ENCODE measurements around the gene SRXN1.
A peak's percentile ranks its signal among the peaks of the same experiment; 100 is the strongest.

Gene SRXN1

DNA sequence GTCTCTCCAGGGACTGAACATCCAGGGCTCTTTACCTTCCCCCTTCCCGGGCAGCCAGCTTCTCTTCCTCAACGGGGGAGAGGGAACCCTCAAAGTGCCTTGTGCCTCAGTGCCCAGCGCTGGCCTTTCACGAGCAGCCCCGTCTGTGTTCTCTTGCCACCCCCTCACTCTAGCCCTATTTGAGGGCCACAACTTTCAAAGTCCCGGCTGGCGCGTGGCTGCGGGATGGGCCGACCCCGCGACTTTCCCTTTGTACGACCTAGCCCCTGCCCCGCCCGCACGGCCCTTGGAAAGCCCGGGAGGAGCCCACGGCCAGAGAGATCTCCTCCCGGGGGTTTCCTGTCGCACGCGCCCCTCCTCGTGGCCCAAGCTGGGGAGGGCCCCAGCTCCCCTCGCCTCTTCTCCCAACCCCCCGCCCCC, 22.0 kb upstream of the SRXN1 start:
- ATAC-seq: no peak

GRCh38 chr20:673603-674001, 20.6 kb upstream of the SRXN1 start:
- no peak for ATAC-seq

DNA sequence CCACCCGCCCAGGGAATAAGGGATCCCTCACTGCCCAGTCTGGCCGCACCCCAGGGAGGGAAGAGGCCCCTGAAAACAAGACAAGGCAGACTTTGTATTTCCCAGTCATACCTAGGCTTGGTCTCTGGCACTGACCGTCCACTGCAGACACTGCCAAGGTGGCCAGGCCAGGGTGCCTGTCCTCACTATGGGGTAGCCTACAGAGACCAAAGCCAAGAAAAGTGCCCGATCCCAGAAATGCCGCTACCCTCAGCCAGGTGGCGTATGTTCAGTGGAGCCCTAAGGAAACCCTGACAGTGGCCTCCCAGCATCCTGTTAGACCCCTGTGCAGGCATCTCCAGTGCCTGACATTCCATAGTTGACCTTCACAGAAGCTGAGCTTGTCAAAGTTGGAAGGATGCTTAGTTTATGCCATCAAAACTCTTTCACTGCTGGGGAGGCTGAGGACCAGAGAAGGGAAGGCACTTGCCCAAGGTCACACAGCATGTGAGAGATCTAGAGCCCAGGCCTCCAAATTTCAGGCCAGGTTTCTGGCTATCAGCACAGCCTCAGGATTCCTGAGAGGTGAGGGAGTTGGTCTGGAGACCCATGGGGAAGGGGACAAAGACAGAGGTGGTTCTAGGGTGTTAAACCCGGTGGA, 20.1 kb upstream of the SRXN1 start:
- ATAC-seq: no peak

DNA sequence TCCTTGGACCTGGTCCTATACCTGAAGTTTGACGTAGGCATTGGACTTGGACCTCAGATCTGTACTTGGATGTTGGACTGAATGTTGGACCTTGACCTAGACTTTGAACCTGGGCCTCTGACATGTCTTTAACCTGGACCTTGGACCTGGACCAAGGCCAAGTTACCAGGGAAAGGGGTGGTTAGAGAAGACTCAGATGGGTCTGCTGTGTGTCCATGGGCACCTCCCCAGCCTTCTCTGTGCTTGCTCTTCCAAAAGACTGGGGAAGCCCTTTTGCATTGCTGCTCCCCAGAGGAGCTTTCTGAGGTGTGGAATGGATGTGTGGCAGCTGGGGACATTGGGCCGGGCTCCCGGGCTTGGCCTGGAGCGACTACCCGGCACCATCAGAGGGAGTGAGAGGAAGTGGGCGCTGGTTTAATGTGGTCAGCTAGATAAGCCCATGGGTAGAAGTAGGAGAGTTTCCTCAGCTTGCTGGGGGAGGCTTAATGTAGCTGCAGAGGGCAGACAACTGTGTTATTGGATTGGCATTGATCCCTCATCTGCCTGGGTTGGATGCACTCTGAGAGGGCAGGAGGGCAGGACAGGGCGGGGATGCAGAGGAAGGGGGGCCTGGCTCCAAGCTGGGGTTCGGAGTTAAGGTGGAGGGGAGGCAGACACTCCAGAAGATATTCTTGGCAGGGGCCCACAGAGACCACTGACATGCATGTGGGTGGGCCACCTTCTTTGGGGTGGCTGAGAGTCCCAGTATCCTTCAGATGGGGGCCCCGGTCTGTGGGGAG, 18.4 kb upstream of the SRXN1 start:
- no peak for ATAC-seq

DNA sequence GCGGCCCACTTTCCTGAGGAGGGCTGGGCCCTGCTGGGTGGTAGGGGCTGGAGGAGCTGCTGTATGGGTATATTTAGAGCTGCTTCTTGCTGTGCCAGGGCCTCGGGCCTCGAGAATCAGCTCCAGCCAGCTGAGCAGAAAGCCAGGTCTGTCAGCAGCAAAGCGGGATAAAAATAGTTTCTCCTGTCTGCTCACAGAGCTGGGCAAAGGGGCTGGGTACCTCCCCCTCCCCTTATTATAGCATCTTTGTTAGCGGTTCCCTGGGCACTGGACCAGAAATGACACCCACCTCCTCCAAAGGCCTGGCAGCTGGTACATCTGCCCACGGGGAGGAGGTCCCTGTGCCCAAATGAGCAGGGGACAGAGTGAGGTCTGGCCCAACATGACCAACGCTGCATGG, 16.6 kb upstream of the SRXN1 start:
- no peak for ATAC-seq

DNA sequence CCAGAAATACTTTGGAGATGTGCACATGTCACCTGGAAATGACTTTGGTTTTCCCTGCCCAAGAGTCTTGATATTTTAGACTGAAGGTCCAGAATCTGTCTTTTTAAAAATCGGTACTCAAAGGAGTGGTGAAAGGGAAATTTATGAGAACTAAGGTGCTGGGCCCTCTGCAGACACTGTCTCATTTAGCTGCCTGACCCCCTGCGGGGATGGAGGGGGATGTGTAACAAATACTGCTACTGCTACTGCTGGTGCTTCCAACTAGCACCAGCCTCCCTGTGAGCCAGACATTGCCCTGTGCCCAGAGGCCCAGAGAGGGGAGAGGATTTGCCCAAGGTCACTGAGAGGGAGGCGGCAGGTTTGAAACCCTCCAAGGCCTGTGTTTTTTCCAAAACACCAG, 15.6 kb upstream of the SRXN1 start:
- ATAC-seq: no peak

DNA sequence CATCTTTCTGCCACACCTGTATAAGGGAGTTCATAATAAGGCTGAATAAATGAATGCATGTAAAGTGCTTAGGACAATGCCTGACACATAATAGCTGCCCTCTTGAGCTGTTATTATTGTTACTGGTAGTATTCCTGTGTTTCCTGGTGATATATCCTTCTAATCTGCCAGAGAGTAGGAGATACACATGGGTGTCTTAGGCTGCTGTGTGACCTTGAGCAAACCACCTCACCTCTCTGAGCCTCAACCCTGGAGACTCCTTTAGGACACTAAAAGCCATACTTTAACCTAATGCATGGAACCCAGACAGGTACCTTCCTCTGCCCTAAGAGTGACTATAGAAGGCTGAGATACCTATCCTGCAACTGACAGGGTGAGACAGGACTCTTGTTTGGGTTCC, 15.1 kb upstream of the SRXN1 start:
- no peak for ATAC-seq

DNA sequence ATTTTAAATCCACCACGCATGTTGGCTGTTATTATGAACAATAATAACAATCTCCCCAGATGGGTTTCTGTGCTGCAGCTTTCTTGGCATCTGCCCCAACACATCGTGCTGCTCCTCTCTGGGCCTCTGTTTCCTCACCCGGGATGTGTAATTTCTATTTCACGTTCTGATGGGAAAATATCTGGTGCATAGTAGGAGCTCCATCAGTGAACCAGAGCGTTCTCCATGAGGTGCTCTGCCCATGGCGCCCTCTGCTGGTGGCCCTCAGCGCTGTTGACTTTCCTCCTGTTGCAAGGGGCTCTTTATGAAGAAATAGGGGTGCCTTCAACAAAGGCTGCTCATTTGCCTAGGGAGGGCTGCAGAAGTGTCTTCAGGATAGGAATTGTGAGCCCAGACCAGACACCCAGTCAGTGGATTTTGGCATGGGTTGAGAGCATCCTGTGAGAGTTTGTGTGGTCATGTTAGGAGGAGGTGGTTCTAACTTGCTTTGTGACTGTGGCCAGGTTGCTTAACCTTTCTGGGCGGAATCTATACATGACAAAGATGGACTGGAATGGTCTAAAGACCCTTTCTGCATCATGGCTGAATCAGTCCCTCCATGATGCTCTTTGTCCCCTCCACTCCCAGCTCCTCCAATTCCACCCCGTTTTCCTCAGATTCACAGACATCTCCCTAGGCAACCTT, 14.5 kb upstream of the SRXN1 start:
- ATAC-seq: peak in 1 of 2 donors; percentile 33

GRCh38 chr20:666877-667276, 13.9 kb upstream of the SRXN1 start:
- no peak for ATAC-seq

GRCh38 chr20:665276-665675, 12.3 kb upstream of the SRXN1 start:
- no peak for ATAC-seq

DNA sequence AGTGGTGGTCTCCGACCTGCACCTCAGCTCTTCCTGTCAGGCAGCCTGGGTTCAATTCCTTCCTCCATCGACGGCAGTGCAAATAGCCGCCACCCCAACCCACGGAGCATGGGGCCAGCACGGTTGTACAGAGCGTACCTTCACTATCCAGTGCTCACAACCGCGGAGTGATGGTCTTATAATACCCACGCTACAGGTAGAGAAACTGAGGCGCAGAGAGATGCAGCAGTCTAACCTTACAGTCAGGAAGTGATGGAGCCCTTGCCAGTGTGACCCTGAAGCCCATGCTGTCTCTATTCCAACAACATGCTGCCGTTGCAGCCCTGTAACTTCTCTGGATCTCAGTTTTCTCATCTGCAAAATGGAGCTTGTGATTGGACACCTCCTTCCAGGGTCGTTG, 11.6 kb upstream of the SRXN1 start:
- ATAC-seq: no peak

DNA sequence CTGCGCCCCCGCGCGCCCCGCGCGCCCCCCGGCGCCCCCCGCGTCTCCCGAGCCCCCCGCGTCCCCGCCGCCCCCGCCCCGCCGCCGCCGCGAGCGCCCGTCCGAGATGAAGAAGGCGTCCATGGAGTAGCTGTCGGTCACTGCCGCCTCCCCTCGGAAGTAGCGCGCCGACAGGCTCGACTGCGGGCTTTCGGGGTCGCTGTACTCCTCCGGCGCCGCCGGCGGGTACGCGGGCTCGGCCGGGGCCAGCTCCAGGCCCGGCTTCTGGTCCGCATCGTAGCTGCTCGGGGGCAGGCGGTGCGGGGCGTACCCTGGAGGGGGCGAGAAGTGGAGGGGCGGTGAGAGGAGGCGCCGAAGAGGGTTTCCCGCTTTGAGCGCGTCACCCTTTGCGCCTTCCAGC, 11.2 kb upstream of the SRXN1 start:
- ATAC-seq: no peak

DNA sequence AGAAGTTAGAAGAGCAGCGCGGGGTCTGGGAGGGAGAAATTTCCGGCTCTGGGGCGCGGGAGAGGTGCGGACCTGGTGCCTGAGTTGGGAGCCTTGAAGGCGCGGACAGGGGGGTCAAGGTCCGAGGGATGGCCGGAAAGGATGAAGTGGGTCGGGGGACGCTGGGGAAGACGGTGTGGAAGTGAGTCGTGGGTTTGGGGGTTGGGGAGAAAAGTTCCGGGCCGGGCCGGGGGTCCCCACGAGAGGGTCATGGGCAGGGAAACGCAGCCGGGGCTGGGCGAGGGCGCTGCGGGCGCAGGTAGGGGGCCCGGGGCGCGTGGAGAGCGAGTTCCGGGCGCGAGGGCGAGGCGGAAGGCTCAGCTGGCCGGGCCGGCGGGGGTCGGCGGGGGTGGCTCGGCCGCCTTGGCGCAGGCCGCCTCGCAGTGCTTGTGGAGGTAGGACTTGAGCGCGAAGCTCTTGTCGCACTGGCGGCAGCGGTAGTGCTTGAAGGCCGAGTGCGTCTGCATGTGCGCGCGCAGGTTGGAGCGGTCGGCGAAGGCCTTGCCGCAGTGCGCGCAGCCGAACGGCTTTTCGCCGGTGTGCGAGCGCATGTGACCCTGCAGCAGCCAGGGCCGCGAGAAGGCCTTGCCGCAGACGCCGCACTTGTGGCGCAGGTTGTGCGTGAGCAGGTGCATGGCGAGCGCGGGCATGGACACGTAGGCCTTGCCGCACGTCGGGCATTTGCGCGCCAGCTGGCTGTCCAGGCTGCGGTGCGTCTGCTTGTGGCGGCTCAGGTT, 10.5 kb upstream of the SRXN1 start:
- ATAC-seq: no peak

GRCh38 chr20:662277-663192, 9.5 kb upstream of the SRXN1 start:
- no peak for ATAC-seq

GRCh38 chr20:661474-662270, 8.7 kb upstream of the SRXN1 start:
- no peak for ATAC-seq

DNA sequence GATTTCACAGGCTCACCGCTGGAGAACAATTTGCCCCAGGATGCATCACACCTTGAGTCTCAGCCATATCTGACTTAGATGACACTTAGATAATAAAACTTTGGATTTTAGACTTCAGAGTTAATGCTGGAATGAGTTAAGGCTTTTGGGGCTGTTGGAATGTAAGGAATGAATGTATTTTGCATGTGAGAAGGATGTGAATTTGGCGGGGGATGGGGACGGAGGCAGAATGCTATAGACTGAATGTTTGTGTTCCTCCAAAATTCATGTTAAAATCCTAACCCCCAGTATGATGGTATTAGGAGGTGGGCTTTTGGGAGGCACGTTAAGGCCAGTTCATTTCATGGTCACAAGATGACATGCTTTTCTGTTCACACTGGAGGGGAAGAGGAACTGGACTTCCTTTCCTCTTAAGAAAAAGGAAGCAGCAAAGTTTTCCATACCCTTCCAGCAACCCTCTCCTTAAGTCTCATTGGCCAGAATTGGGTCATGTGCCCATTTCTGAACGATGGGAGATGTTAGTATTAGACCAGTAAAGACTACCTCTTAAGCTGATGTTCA, 5.8 kb upstream of the SRXN1 start:
- ATAC-seq: no peak

- no peak for ATAC-seq
Observed at GRCh38 chr20:658202-658601, 5.2 kb upstream of the SRXN1 start.

DNA sequence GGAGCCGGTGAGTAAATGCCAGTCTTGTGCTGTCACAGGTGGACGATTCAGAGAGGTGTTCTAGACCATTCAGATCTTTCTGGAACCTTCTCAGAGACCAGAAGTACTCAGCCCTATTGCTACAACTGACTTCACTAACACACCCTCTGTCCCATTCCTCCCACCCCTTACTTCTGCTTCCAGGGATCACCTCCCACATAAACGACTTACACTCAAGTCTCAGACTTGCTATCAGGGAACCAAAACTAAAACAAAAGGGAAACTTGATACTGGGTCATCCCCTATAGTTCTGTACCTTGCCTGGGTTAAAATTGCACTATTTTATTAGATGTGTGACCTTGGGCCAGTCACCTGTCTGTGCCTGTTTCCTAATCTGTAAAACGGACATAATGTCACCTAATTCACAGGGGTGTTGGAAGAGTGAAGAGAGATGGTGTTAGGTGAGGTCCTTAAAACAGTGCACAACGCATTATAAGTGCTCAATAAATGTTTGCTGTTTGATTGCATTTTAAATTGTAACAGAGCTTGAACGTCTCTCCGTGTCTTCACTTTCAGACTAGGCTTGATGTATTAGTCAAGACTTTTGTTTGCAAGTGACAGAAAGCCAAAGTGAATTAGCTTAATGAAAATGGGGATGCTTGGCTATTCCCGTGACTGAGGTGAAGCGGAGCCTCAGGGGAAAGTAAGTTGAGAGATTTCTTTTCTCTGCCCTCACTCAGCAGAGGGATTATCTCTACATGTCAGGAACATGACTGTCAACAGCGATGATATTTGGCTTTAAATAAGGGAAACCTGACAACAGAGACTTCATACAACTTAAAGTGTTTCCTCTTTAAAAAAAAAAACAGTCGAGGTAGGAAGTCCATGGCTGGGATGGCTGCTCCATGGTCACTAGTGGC, 3.0 kb upstream of the SRXN1 start:
- ATAC-seq: no peak

DNA sequence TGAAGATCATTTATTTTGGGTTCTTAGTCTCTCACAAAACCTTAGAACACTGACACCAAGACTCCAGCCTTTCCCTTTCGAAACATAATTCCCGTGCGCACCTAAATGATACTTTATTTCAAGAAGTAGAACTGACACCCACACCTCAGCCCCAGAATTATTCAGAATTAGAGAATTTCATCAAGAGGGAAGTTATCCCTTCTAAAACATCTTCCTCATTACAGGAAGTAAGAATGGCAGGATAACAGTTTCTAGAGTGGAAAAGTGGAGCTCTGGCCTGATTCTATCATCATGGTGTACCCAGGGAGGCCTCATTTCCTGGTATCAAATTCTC, 1.4 kb upstream of the SRXN1 start:
- no peak for ATAC-seq

Measured in activated CD4-positive, CD25-positive, alpha-beta regulatory T cell treated with anti-CD3 and anti-CD28 coated beads, Interleukin-2, amount 50 U/mL, for 24 hours (primary cell).